HG03108 (cell line): ENCODE results near the gene TENT5C.

Experiments
- ATAC-seq: cut with Tn5 transposase; IDR thresholded peaks from one replicate; pipeline ENCODE4 v1.9.1; 2021; ENCODE audit warnings: moderate library complexity; ENCODE audit not compliant: unreplicated experiment

Gene TENT5C

DNA sequence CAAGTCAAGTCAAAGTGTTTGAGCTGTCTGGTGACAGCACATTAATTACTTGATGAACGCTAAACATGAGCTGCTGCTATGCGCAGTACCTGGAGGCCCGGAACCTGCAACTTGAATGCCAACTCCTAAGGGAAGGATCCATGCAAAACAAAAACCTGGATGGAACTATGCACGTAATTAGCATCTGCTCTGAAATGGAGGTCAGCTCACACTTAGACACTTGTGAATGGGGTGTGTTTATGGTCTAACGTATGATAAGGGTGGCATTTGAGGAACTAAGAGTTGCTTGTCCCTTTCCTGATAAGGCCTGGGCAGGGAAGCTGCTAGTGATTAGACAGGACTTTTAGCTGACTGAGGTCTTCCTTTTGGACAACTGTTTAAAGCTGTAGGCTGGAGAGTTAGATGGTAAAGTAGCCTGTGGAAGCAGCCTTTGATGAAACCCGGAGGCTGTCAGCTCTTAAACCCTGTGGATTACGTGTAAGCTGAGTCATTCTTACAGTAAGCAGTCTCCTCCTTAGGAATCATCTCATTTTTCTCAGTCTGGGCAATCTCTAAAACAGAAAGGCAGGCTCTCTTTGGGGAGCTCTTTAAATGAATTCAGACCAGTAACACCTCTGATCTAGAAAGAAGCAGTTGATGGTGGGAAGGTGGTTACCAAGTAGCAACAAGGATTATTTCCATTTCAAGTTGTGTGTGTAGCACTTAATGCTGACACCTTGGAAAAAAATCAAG lies 6.8 kb downstream of the TENT5C start:
- no peak for ATAC-seq

- ATAC-seq, result no peak
These were observed 7.6 kb downstream of the TENT5C start for GRCh38 chr1:117613249-117613968.

GRCh38 chr1:117613969-117614729 lies 8.3 kb downstream of the TENT5C start:
- no peak for ATAC-seq

GRCh38 chr1:117615474-117615873 lies 9.6 kb downstream of the TENT5C start:
- ATAC-seq, result no peak

GRCh38 chr1:117616356-117616755 lies 10.5 kb downstream of the TENT5C start:
- ATAC-seq, result no peak

DNA sequence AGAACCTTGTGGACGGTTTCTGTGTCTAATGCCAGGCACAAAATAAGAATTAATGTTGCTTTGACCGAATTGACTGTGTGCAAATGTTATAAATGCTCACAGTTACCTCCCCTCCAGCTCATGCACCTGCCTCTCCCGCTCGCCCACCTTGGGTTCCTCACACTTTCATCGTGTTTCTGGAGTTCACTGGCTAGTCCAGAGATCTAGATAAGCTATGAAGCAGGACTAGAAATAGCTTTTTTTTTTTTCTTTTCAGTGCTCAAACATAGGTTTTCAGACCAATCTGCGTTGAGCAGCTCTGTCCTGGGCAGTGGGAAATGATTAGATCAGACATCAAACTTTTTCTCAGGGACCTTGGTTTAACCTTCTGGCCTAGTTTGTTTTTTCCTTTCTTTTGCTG lies 11.1 kb downstream of the TENT5C start:
- no peak for ATAC-seq

DNA sequence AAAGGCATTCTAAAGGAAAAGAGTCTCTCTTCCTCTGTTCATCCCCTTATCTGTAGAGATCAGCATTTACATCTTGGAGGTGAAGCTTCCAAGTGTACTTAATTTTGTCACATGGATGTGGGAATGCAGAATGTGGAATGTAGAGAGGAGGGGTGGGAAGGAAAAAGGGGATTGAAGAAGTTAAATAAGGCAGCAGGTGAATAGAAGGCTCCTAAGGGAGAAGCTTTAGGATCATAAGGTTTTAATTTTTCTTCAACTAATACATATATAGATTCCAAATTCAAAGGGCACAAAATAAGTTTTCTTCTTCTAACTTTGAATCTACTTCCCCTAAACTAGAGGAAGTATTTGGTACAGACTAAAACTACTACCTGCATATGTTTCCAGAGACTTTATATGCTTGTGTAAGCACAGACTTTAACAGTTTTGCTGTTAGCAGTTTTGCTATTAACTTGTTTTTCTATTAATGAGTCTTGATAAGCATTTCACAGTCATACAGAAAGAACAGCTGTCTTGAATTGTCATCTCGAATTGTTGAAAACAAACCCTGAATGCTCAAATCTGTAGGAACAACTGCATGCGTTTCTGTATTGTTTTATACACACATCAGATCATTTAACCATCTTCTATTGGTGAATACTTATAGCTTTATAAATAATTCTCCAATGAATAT lies 12.7 kb downstream of the TENT5C start:
- no peak for ATAC-seq

- ATAC-seq, result no peak
These were observed 14.6 kb downstream of the TENT5C start for GRCh38 chr1:117620440-117620839.

DNA sequence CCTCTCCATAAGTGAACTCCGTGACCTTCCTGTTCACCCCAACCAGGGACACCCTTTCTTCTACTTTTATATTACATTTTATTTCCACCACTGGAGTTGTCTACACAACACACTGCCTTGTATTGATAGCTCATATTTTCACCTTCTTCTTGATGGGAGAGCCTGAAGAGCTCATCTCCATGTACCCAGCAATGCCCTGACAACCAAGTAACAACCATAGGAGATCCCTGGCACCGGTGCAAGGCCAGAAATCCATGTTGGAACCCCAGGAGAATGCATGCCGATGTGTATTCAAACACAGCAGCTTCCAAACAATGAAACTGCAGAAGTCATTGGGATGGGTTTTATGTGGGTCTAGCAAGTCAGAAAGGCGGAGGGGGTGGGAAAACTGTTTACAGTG lies 15.5 kb downstream of the TENT5C start:
- no peak for ATAC-seq

GRCh38 chr1:117622726-117623125 lies 16.9 kb downstream of the TENT5C start:
- ATAC-seq, result no peak

DNA sequence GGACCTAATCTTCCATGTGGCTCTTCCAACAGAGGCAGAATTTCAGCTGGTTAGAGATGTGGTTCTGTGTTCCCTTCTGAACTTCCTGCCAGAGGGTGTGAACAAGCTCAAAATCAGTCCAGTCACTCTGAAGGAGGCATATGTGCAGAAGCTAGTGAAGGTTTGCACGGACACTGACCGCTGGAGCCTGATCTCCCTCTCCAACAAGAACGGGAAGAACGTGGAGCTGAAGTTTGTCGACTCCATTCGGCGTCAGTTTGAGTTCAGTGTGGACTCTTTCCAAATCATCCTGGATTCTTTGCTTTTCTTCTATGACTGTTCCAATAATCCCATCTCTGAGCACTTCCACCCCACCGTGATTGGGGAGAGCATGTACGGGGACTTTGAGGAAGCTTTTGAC lies 17.3 kb downstream of the TENT5C start:
- no peak for ATAC-seq

GRCh38 chr1:117623698-117624097 lies 17.9 kb downstream of the TENT5C start:
- ATAC-seq, result no peak

DNA sequence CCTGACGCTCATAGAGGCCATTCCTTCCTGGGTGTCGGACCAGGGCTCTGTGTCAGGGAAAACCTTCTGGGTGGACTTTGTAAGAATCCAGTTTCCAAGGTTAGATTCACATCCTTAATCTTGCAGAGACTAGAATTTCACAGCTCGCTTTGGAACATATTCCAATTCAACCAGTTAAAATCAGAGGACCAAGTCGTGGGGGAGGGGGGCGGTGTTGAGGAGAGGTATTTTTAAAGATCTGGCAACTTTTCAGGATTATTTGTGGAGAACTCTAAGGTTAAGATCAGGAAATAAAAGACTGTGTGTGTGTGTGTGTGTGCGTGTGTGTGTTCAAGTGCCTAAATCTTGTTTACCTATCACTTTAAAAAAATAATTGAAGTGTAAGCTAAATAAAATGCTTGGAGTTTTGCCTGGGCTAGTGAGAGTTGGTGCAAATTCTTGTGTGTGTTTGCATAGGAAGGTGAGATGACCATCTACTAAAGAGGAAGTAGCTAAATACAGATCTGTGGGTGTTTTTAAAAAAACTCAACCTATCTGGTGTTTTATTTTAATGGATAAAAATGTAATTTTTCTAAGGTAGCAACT lies 21.8 kb downstream of the TENT5C start:
- no peak for ATAC-seq

DNA sequence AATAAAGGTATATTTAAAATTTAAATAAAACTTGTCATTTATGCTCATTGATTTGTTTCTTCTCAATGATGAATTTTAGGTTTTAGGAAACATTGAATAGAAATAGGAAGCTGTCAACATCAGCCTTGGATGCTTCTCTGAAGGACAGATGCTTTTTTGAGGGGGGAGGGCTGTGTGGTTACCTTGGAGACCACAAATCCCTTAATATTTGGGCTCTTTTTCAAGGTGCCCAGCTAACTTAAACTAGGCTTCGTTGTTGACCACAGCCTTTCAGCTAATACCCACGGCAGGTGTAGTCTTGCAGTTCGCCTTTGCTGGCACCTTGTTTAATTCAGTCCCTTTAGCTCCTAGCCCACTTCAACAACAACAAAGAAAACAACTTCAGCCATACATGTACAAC lies 22.5 kb downstream of the TENT5C start:
- no peak for ATAC-seq

DNA sequence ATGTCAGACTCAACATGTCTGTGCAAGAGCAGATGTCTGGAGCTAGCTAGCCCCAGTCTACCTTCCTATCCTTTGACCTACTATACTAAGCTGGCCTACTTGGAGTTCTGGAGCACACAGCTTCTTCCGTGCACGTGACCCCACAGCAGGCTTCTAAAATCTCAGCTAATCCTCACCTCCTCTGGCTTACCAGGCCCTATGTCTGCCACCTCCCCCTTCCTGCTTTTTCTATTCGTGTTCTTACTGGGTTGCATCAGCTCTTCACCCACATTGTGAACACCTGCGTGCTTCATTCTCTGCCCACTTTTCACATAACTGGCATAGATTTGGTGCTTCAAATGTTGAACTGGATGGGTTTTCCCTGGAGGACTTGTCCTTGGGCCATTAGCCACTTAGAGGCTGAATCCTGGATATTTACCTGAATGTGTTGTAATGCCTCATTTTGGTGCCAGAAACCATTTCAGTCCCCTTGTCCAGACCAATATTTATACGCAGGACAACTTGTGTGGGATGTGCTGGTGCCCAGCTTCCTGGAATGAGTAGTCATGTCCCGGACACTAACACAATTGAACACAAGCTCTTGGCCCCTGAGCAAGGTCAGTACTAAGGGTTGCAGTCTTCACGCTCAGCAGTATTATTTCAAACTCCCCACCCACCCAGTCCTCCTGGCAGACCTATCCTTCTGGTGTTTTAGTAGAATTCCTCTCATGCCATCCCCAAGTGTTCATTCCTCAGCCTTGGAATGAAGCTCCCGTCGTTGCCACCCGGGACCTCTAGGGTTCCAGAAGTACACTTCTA lies 24.0 kb downstream of the TENT5C start:
- ATAC-seq, result no peak

- ATAC-seq, result no peak
These were observed 24.7 kb downstream of the TENT5C start for GRCh38 chr1:117630423-117630998.

DNA sequence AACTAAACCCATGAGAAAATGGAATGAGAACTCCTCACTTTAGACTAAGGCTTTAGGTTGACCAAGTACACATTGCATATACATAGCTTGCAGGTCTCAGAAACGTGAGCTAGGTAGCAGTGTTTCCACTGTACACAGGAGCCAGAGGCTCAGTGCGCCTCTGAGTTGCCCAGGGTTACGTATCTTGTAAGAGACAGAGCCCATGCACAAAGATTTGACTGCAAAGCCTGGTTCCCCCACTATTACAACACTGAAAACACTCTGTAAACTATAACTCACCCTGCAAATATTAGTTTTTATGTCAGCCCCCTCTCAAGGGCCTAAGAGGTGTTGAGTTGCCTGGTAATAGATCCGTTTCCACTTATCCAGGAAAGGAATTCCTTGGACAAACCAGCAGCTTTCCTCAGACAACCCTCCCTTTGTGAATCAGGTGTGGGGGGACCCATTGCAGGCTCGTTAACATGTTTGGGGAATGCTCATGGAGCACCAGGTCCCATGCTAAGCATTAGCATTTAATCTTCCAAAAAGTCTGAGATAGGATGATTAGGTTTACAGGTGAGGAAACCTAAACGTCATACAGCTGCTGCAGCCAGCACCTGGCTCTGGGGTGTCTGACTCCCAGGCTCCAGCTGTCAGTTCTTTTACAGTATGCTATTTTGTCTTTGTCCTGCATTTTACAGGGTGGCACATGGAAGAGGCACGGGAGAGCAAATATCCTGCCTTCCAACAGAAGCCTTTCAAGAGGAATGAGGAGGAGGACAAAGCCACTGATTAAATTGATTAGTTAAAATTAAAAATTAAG lies 25.7 kb downstream of the TENT5C start:
- ATAC-seq, result no peak

DNA sequence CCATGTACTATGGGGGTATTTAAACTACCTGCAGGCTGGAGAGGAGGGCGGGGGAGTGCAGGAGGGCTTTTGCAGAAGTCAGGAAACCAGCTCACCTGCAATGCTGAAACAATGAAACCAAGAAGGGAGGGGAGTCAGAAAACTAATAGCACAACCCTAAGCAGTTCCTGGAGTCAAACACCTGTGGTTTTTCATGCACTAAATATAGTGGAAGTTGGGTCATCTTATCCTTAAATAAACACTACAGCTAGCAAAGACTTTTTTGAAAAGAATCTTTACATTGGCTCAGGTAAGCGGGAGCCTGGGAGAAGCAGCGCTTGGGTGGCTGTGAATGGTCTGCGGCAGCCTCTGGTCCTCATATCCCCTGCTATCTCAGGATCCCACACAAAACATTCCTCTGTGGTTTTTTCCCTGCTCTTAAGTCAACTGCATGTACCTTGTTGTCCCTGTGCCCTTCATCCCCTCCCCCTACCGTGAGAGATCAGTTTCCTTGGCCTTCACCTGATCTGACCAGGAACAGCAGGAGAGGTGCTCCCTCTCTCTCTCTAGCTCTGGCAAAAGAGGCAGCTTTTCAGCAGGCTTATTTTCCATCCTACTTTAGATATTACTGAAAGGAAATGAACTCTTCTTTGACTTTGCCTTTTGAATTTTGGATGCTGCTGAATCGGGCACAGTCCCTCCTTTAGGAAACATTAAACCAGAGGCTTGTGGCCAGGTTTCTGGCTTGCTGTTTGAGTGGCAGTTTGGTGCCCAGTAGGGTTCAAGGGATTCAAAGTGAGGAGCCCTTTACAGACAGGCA lies 26.6 kb downstream of the TENT5C start:
- ATAC-seq, result no peak
